Kidney epithelial cell (primary cell): Measurements from ENCODE around the gene IL10RB. TPM values are rescaled to one million over a fixed set of nuclear protein-coding genes. Genes with fewer than 3 reads are reported as not detected.

Experiments
- DNase-seq: peaks from one replicate; pipeline ENCODE4 v3.0.0-alpha.2; 2010; ENCODE audit warnings: low read depth
- H3K27me3 ChIP-seq: 2 replicates; pipeline ENCODE4 v1.6.0; 2011; ENCODE audit warnings: low read length; ENCODE audit not compliant: control insufficient read depth, insufficient read depth
- H3K36me3 ChIP-seq: 2 replicates; pipeline ENCODE4 v1.5.1; 2011; ENCODE audit warnings: low read length; ENCODE audit not compliant: control insufficient read depth, insufficient read depth
- H3K4me3 ChIP-seq: 2 replicates; pipeline ENCODE4 v1.5.1; 2011; ENCODE audit warnings: low read depth, mild to moderate bottlenecking, control low read depth, low read length
- total RNA-seq: library from RNA; depleted of rRNA; stranded (reverse); fragments of >200 nt; gene quantifications from 2 replicates; pipeline ENCODE4 v1.2.3, GENCODE V29; 2015
- TF ChIP-seq, protein P1 (sequence below): IDR thresholded peaks from 2 replicates; pipeline ENCODE4 v1.5.1; 2011; ENCODE audit warnings: mild to moderate bottlenecking, moderate library complexity, low read length, control low read depth, inconsistent platforms; ENCODE audit not compliant: insufficient read depth, poor library complexity, severe bottlenecking

IL10RB gene
- total RNA-seq, 1 donor from 2014 or later: 13.9 TPM

DNA sequence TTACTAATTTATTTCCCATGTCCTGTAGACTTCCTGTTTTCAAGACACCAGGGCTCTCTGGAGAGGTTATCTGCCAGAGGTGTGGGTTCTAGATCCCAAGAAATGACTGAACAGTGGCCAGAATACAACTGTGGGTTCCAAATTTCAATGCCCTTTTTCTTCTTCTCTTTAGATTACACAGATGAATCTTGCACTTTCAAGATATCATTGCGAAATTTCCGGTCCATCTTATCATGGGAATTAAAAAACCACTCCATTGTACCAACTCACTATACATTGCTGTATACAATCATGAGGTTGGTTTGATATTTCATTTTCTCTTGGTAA lies 21.4 kb upstream of the IL10RB start:
- H3K36me3 ChIP-seq: peaks cover 2% of the 10 kb centered on the region
- H3K27me3 ChIP-seq: no peaks in the 10 kb centered on the region
- no peak overlapping the region for H3K4me3 ChIP-seq
- DNase-seq: no peak
- TF ChIP-seq, protein P1, sequence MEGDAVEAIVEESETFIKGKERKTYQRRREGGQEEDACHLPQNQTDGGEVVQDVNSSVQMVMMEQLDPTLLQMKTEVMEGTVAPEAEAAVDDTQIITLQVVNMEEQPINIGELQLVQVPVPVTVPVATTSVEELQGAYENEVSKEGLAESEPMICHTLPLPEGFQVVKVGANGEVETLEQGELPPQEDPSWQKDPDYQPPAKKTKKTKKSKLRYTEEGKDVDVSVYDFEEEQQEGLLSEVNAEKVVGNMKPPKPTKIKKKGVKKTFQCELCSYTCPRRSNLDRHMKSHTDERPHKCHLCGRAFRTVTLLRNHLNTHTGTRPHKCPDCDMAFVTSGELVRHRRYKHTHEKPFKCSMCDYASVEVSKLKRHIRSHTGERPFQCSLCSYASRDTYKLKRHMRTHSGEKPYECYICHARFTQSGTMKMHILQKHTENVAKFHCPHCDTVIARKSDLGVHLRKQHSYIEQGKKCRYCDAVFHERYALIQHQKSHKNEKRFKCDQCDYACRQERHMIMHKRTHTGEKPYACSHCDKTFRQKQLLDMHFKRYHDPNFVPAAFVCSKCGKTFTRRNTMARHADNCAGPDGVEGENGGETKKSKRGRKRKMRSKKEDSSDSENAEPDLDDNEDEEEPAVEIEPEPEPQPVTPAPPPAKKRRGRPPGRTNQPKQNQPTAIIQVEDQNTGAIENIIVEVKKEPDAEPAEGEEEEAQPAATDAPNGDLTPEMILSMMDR: no peak

DNA sequence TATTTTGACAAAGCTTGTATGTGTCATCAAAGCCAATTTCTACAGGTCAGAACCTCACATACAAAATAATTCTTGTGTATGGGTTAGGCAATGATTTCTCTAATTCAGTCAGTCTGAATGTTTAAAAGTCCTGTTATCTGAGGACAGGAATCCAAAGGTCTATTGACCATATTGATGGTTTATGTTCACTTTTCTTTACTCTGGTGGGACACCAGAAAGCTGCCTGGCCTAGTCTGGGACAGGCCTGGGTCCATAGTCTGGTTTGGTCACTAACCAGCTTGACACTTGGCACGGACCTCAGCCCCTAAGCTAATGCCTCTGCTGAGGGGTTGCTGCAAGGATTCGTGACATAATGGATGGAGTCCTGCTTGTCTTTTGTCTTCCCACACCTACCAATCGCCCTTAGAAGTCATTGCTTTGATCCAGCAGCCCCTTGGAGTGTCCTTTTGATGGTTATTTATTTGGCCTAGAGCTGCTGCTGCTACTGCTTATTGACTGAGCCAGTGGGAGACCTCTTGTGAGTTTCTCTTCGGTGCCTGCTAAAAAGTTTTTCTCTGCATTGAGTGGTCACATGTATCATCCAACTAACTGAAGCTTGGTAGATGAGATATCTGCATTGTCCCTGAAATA lies 20.8 kb upstream of the IL10RB start:
- Histone ChIP-seq H3K36me3 (peaks cover 2% of the 10 kb centered on the region), H3K27me3 (no peaks in the 10 kb centered on the region), H3K4me3 (no peak overlapping the region)
- TF ChIP-seq, protein P1: no peak
- no peak for DNase-seq

DNA sequence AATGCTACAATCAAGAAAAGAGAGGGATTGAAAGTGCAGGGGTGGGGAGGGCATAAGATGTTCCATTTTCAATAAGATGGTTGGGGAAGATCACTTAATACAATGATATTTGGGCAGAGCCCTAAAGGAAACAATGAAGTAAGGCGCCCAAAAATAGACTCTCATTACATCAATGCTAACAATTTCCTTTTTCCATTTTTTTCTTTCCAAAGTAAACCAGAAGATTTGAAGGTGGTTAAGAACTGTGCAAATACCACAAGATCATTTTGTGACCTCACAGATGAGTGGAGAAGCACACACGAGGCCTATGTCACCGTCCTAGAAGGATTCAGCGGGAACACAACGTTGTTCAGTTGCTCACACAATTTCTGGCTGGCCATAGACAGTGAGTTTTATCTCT lies 19.7 kb upstream of the IL10RB start:
- Histone ChIP-seq H3K36me3 (peaks cover 2% of the 10 kb centered on the region), H3K4me3 (no peak overlapping the region), H3K27me3 (no peaks in the 10 kb centered on the region)
- DNase-seq: no peak
- TF ChIP-seq, protein P1: no peak

DNA sequence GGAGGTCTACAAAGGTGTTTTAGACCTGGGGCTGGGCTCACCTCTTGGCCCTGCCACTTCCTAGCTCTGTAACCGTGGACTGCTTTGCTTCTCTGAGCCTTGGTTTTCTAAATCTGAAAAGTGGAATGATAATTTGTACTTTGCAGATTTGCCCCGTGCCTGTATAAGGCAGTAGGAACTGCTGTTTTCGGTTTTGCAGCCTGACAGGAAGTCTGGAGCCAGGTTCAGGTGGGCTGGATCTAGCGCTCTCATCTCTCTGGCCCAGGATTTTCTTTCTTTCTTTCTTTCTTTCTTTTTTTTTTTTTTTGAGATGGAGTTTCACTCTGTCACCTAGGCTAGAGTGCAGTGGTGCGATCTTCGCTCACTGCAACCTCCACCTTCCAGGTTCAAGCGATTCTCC lies 19.2 kb upstream of the IL10RB start:
- Histone ChIP-seq H3K4me3 (no peak overlapping the region), H3K36me3 (peaks cover 2% of the 10 kb centered on the region), H3K27me3 (no peaks in the 10 kb centered on the region)
- TF ChIP-seq, protein P1: no peak
- DNase-seq: no peak

DNA sequence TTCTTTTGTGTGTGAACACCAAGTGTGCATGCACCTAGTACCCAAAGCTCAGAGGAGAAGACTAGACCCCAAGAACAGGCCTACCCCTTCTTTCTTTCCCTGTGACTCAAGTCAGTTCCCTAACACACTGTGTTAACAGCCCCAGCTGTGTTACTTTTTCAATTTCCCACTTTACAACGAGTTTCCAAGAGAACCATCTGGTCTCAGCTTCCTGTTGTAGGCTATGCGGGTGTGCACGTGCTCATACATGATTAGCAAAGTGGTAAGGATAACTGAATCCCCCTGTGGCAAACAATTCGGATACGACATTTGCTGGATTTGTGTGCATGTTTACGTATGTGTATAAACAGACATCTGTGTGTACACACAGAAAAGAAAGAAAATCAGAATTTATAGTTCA lies 18.6 kb upstream of the IL10RB start:
- Histone ChIP-seq H3K36me3 (peaks cover 2% of the 10 kb centered on the region), H3K27me3 (no peaks in the 10 kb centered on the region), H3K4me3 (no peak overlapping the region)
- no peak for DNase-seq
- TF ChIP-seq, protein P1: no peak

DNA sequence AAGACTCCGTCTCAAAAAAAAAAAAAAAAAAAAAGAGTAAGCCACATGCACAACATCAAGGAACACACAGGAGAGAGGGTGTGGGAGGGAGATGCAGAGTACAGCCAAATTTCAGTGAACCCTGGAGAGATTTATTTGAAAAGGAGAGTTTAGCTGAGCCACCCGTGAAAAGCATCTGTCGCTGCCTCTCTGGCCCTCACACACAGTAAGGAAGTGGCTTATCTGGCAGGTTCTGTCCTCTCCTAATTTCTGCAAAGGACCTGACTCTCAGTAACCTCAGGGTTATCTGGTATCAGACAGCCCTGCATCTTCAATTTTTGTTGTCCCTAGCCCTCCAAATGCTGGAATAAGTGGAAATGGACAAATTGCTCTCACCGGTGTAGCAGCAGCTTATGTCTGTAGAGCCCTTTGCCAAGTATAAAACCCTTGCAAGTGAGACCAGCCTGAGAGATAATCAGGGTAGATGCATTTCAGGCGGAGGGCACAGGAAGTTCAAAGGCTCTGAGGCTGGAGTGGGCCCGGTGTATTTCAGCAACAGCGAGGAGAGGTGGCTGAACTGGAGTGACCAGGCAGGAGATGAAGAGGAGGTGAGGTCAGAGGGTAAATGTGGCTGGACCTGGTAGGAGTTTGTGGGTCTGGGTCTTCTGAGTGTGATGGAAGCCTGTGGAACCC lies 16.7 kb upstream of the IL10RB start:
- no peaks in the 10 kb centered on the region for H3K27me3 ChIP-seq
- no peak overlapping the region for H3K4me3 ChIP-seq
- no peak for DNase-seq
- TF ChIP-seq, protein P1: no peak
- peaks cover 2% of the 10 kb centered on the region for H3K36me3 ChIP-seq
